Neuronal stem cell (in vitro differentiated cells): ENCODE data around the gene RAB11FIP4.

Experiments
- DNase-seq: peaks from one replicate; pipeline ENCODE4 v3.0.0-alpha.2; 2013; ENCODE audit warnings: low spot score
- H2AFZ ChIP-seq: one replicate; pipeline ENCODE4 v1.6.1; 2013; ENCODE audit warnings: mild to moderate bottlenecking, low read length, inconsistent platforms
- H2AK5ac ChIP-seq: 2 replicates; pipeline ENCODE4 v1.6.1; 2013; ENCODE audit warnings: low read depth, mild to moderate bottlenecking, inconsistent platforms, low read length, moderate library complexity, mixed read lengths
- H2BK120ac ChIP-seq: 2 replicates; pipeline ENCODE4 v1.6.1; 2013; ENCODE audit warnings: low read depth, mild to moderate bottlenecking, inconsistent platforms, low read length, moderate library complexity, mixed read lengths
- H2BK12ac ChIP-seq: one replicate; pipeline ENCODE4 v1.6.1; 2013; ENCODE audit warnings: low read length, inconsistent platforms
- H2BK15ac ChIP-seq: 2 replicates; pipeline ENCODE4 v1.6.1; 2013; ENCODE audit warnings: mild to moderate bottlenecking, low read length, inconsistent platforms, mixed read lengths
- H2BK5ac ChIP-seq: one replicate; pipeline ENCODE4 v1.6.1; 2013; ENCODE audit warnings: inconsistent platforms, mild to moderate bottlenecking, low read length, moderate library complexity
- H3K14ac ChIP-seq: one replicate; pipeline ENCODE4 v1.6.1; 2013; ENCODE audit warnings: low read length, inconsistent platforms
- H3K18ac ChIP-seq: 2 replicates; pipeline ENCODE4 v1.6.1; 2013; ENCODE audit warnings: low read length, inconsistent platforms
- H3K23ac ChIP-seq: 2 replicates; pipeline ENCODE4 v1.6.1; 2013; ENCODE audit warnings: low read depth, mild to moderate bottlenecking, mixed read lengths, low read length, inconsistent platforms; ENCODE audit not compliant: poor library complexity
- H3K27ac ChIP-seq: replicated peaks from 3 replicates; pipeline ENCODE4 v1.5.1; 2013; ENCODE audit warnings: low read length, inconsistent platforms
- H3K27me3 ChIP-seq, 3 experiments: 2 replicates each; pipeline ENCODE4 v1.6.1; 2013; ENCODE audit warnings: low read length in 3 of 3, mild to moderate bottlenecking in 2 of 3, inconsistent platforms in 1 of 3, low read depth in 1 of 3, mixed read lengths in 1 of 3, moderate library complexity in 1 of 3; ENCODE audit not compliant: control insufficient read depth in 3 of 3, insufficient read depth in 3 of 3
- H3K36me3 ChIP-seq, 2 donors: replicated peaks in 1 of 2; 2 replicates each; pipeline ENCODE4 v1.6.1; 2013; ENCODE audit warnings: low read length in 2 of 2; ENCODE audit not compliant: control insufficient read depth in 2 of 2, insufficient read depth in 2 of 2
- H3K4ac ChIP-seq: 2 replicates; pipeline ENCODE4 v1.6.1; 2013; ENCODE audit warnings: inconsistent platforms, mild to moderate bottlenecking, low read length, moderate library complexity
- H3K4me1 ChIP-seq, 2 donors: 1 replicate in 1 of 2; 2 replicates in 1 of 2; pipeline ENCODE4 v1.6.1; 2013; ENCODE audit warnings: low read length in 2 of 2, low read depth in 1 of 2; ENCODE audit not compliant: control insufficient read depth in 2 of 2, insufficient read depth in 1 of 2
- H3K4me2 ChIP-seq: one replicate; pipeline ENCODE4 v1.6.1; 2013; ENCODE audit warnings: mild to moderate bottlenecking, low read length, inconsistent platforms; ENCODE audit not compliant: insufficient read depth, poor library complexity, severe bottlenecking
- H3K4me3 ChIP-seq, 2 donors: 2 replicates each; pipeline ENCODE4 v1.5.1; 2013; ENCODE audit warnings: low read length in 2 of 2, mild to moderate bottlenecking in 2 of 2, inconsistent platforms in 1 of 2, moderate library complexity in 1 of 2
- H3K79me1 ChIP-seq: one replicate; pipeline ENCODE4 v1.6.1; 2013; ENCODE audit warnings: low read depth, mild to moderate bottlenecking, inconsistent platforms, low read length, moderate library complexity
- H3K9ac ChIP-seq: one replicate; pipeline ENCODE4 v1.6.1; 2013; ENCODE audit warnings: mild to moderate bottlenecking, low read depth, low read length, inconsistent platforms; ENCODE audit not compliant: poor library complexity
- H3K9me3 ChIP-seq, 2 donors: replicated peaks in 1 of 2; 2 replicates each; pipeline versions ENCODE3 to v1.6.1; 2013; ENCODE audit warnings: low read length in 2 of 2, mild to moderate bottlenecking in 2 of 2, inconsistent platforms in 1 of 2, low read depth in 1 of 2, mixed read lengths in 1 of 2, moderate library complexity in 1 of 2; ENCODE audit not compliant: control insufficient read depth in 2 of 2, insufficient read depth in 1 of 2
- H4K8ac ChIP-seq: one replicate; pipeline ENCODE4 v1.6.1; 2013; ENCODE audit warnings: low read depth, mild to moderate bottlenecking, inconsistent platforms, low read length, moderate library complexity
- H4K91ac ChIP-seq: one replicate; pipeline ENCODE4 v1.6.1; 2013; ENCODE audit warnings: low read length, low read depth, mild to moderate bottlenecking, inconsistent platforms; ENCODE audit not compliant: poor library complexity
- WGBS, 2 donors: extraction: QIAGEN DNeasy Blood & Tissue Kit; methylation state at CpG; one replicate each; pipeline ENCODE4 v1.1.7; 2013; ENCODE audit warnings: missing lambda C conversion rate in 2 of 2, mixed read lengths in 1 of 2; ENCODE audit not compliant: insufficient read length in 2 of 2, insufficient replicate concordance in 1 of 2; ENCODE audit errors: extremely low coverage in 2 of 2; 5-methylcytosine and 5-hydroxymethylcytosine counted together

The RAB11FIP4 gene

GRCh38 chr17:31357091-31357490 lies 34.4 kb upstream of the RAB11FIP4 start:
- no peak overlapping the region for H3K4me3 ChIP-seq
- H3K9me3 ChIP-seq: no peaks in the 10 kb centered on the region
- H4K91ac ChIP-seq: no peak overlapping the region
- DNase-seq: no peak
- H2BK5ac ChIP-seq: no peak overlapping the region
- no peak overlapping the region for H2BK12ac ChIP-seq
- H3K27ac ChIP-seq: no peak overlapping the region
- H3K23ac ChIP-seq: no peak overlapping the region
- no peak overlapping the region for H3K4me2 ChIP-seq
- H2AFZ ChIP-seq: no peak overlapping the region
- peaks cover 2 to 92% of the 10 kb centered on the region in 2 donors for H3K36me3 ChIP-seq
- H3K79me1 ChIP-seq: no peaks in the 10 kb centered on the region
- H2BK120ac ChIP-seq: no peak overlapping the region
- no peak overlapping the region for H2BK15ac ChIP-seq
- H4K8ac ChIP-seq: no peak overlapping the region
- H3K9ac ChIP-seq: no peak overlapping the region
- no peak overlapping the region for H3K18ac ChIP-seq
- WGBS, 2 donors: no CpG with 5 or more reads among the region's 2 CpGs
- no peaks in the 10 kb centered on the region for H3K4me1 ChIP-seq
- no peak overlapping the region for H2AK5ac ChIP-seq
- no peaks in the 10 kb centered on the region for H3K27me3 ChIP-seq
- no peak overlapping the region for H3K14ac ChIP-seq
- H3K4ac ChIP-seq: no peak overlapping the region

GRCh38 chr17:31357839-31358394 lies 33.6 kb upstream of the RAB11FIP4 start:
- Histone ChIP-seq H3K14ac (no peak overlapping the region), H3K9me3 (no peaks in the 10 kb centered on the region), H4K8ac (no peak overlapping the region), H2AFZ (no peak overlapping the region), H3K4ac (no peak overlapping the region), H3K9ac (no peak overlapping the region), H3K27me3 (no peaks in the 10 kb centered on the region), H2BK5ac (no peak overlapping the region), H3K18ac (no peak overlapping the region), H3K4me3 (no peak overlapping the region), H3K27ac (no peak overlapping the region), H2BK15ac (no peak overlapping the region), H2AK5ac (no peak overlapping the region), H3K4me2 (no peak overlapping the region), H3K23ac (no peak overlapping the region), H3K79me1 (no peaks in the 10 kb centered on the region), H3K36me3 (peaks cover 4 to 92% of the 10 kb centered on the region in 2 donors), H3K4me1 (no peaks in the 10 kb centered on the region), H4K91ac (no peak overlapping the region), H2BK120ac (no peak overlapping the region), H2BK12ac (no peak overlapping the region)
- DNase-seq: no peak
- WGBS, 2 donors: no CpG with 5 or more reads among the region's 3 CpGs

GRCh38 chr17:31364012-31364411 lies 27.5 kb upstream of the RAB11FIP4 start:
- Histone ChIP-seq H3K14ac (no peak overlapping the region), H2BK5ac (no peak overlapping the region), H2AK5ac (no peak overlapping the region), H3K27me3 (no peaks in the 10 kb centered on the region), H2BK120ac (no peak overlapping the region), H3K79me1 (no peaks in the 10 kb centered on the region), H3K18ac (no peak overlapping the region), H2AFZ (no peak overlapping the region), H3K27ac (no peak overlapping the region), H3K23ac (no peak overlapping the region), H2BK12ac (no peak overlapping the region), H3K4ac (no peak overlapping the region), H3K36me3 (peaks cover 4 to 80% of the 10 kb centered on the region in 2 donors), H3K9ac (no peak overlapping the region), H2BK15ac (no peak overlapping the region), H3K4me3 (no peak overlapping the region), H3K9me3 (no peaks in the 10 kb centered on the region), H3K4me1 (no peaks in the 10 kb centered on the region), H4K8ac (no peak overlapping the region), H4K91ac (no peak overlapping the region), H3K4me2 (no peak overlapping the region)
- DNase-seq: no peak
- WGBS, 2 donors: no CpG with 5 or more reads among the region's 6 CpGs

- Histone ChIP-seq H2BK5ac (no peak overlapping the region), H3K27me3 (no peaks in the 10 kb centered on the region), H2BK15ac (no peak overlapping the region), H3K4me2 (no peak overlapping the region), H4K91ac (no peak overlapping the region), H3K9me3 (no peaks in the 10 kb centered on the region), H3K9ac (no peak overlapping the region), H3K23ac (no peak overlapping the region), H2AFZ (no peak overlapping the region), H3K79me1 (no peaks in the 10 kb centered on the region), H3K4me3 (no peak overlapping the region), H3K4me1 (no peaks in the 10 kb centered on the region), H3K27ac (no peak overlapping the region), H2BK120ac (no peak overlapping the region), H2BK12ac (no peak overlapping the region), H2AK5ac (no peak overlapping the region), H3K4ac (no peak overlapping the region), H3K14ac (no peak overlapping the region), H4K8ac (no peak overlapping the region), H3K36me3 (peaks cover 2 to 77% of the 10 kb centered on the region in 2 donors), H3K18ac (no peak overlapping the region)
- no CpG with 5 or more reads among the region's 4 CpGs for WGBS, 2 donors
- DNase-seq: no peak
Observed at GRCh38 chr17:31366088-31366487, 25.4 kb upstream of the RAB11FIP4 start.
